K562 (cell line): Measurements from ENCODE around the gene IL1B. TPM values are rescaled to one million over a fixed set of nuclear protein-coding genes. Genes with fewer than 3 reads are reported as not detected.

Experiments used
- ATAC-seq: fragments of 200-7000 bp; cut with Tn5 transposase; 3 replicates; pipeline ENCODE4 v1.9.1; 2020; ENCODE audit warnings: moderate library complexity
- BruUV-seq: library from RNA; stranded (reverse); fragments of 400-500 nt; replicated peaks from 2 replicates; lab custom pipeline; 2021; lab: Mats Ljungman, UMichigan
- CTCF ChIA-PET: fragments of 300-600 bp; formaldehyde crosslinking; extraction: SDS; loops from one replicate; lab custom pipeline; 2021; ENCODE audit warnings: low intra/inter-chr PET ratio; lab: Yijun Ruan, JAX
- POLR2A ChIA-PET: fragments of 300-600, 350-650 bp; sonication (Branson Sonifier 250); formaldehyde crosslinking; extraction: SDS; loops from one replicate; lab custom pipeline; 2021; ENCODE audit warnings: antibody characterized with exemption, inconsistent platforms; lab: Yijun Ruan, JAX
- DNase-seq, 4 experiments: peaks; one replicate each; pipeline versions ENCODE4 v3.0.0 to v3.0.0-alpha.2; 2011 to 2018; ENCODE audit warnings: low spot score in 3 of 4, mixed read lengths in 3 of 4; ENCODE audit errors: extremely low read depth in 1 of 4
- FAIRE-seq: peaks from 2 replicates; lab custom pipeline; 2011; peaks lifted over from hg19 to GRCh38; lab: Jason Lieb, UNC
- H2AFZ ChIP-seq: 2 replicates; pipeline ENCODE4 v1.6.0; 2011; ENCODE audit warnings: low read depth, low read length, control low read depth, inconsistent platforms
- H3K27ac ChIP-seq: fragments of 200-600 bp; 3 replicates; pipeline ENCODE4 v1.8.0; 2011; ENCODE audit warnings: low read depth, mild to moderate bottlenecking, control low read depth, inconsistent platforms, low read length, moderate library complexity, mixed read lengths; ENCODE audit errors: extremely low read depth
- H3K27me3 ChIP-seq, 2 experiments: fragments of 300-600 bp in 1 of 2; 2 replicates in 1 of 2; 3 replicates in 1 of 2; pipeline versions ENCODE4 v1.6.0 to v1.8.0; 2011; ENCODE audit warnings: inconsistent platforms in 2 of 2, low read length in 2 of 2, mild to moderate bottlenecking in 1 of 2, mixed read lengths in 1 of 2, moderate library complexity in 1 of 2; ENCODE audit not compliant: control insufficient read depth in 2 of 2, insufficient read depth in 2 of 2
- H3K36me3 ChIP-seq: fragments of 300-600 bp; 3 replicates; pipeline ENCODE4 v1.8.0; 2011; ENCODE audit warnings: mild to moderate bottlenecking, low read length, inconsistent platforms; ENCODE audit not compliant: control insufficient read depth, insufficient read depth
- H3K4me1 ChIP-seq, 2 experiments: fragments of 200-600 bp in 1 of 2; replicated peaks in 1 of 2; 2 replicates in 1 of 2; 3 replicates in 1 of 2; pipeline versions ENCODE4 v1.5.1 to v1.8.0; 2011; ENCODE audit warnings: inconsistent platforms in 2 of 2, low read length in 2 of 2, mild to moderate bottlenecking in 1 of 2, mixed read lengths in 1 of 2, moderate library complexity in 1 of 2; ENCODE audit not compliant: control insufficient read depth in 2 of 2, insufficient read depth in 2 of 2
- H3K4me2 ChIP-seq: 2 replicates; pipeline ENCODE4 v1.6.1; 2011; ENCODE audit warnings: low read length, control low read depth, inconsistent platforms, mixed read lengths; ENCODE audit not compliant: insufficient read depth
- H3K4me3 ChIP-seq: fragments of 200-600 bp; sonication (generic), shearing (Covaris generic); 2 replicates; pipeline ENCODE4 v1.5.1; 2016; ENCODE audit warnings: control low read depth, inconsistent platforms
- H3K79me2 ChIP-seq: fragments of 200-600 bp; 3 replicates; pipeline ENCODE4 v1.8.0; 2011; ENCODE audit warnings: low read length, inconsistent platforms; ENCODE audit not compliant: control insufficient read depth, insufficient read depth
- H3K9ac ChIP-seq, 2 experiments: 2 replicates each; pipeline versions ENCODE4 v1.6.0 to v1.6.1; 2011; ENCODE audit warnings: low read depth in 2 of 2, low read length in 2 of 2, control low read depth in 1 of 2, inconsistent platforms in 1 of 2, mild to moderate bottlenecking in 1 of 2, mixed read lengths in 1 of 2; ENCODE audit not compliant: insufficient read depth in 1 of 2
- H3K9me1 ChIP-seq: one replicate; pipeline ENCODE4 v1.6.0; 2011; ENCODE audit warnings: inconsistent platforms, mild to moderate bottlenecking, low read length, moderate library complexity; ENCODE audit not compliant: control insufficient read depth, insufficient read depth
- H3K9me3 ChIP-seq: replicated peaks from 2 replicates; pipeline ENCODE4 v1.5.1; 2011; ENCODE audit warnings: low read depth, low read length, inconsistent platforms; ENCODE audit not compliant: control insufficient read depth, insufficient read depth
- H4K20me1 ChIP-seq: replicated peaks from 2 replicates; pipeline ENCODE4 v1.6.1; 2011; ENCODE audit warnings: low read length, inconsistent platforms, mixed read lengths; ENCODE audit not compliant: control insufficient read depth, insufficient read depth
- CBFB ChIP-seq: sonication (generic); formaldehyde crosslinking; IDR thresholded peaks from 2 replicates; pipeline ENCODE4 v1.4.0; 2020; ENCODE audit warnings: mild to moderate bottlenecking, missing genetic modification reagents
- NFATC3 ChIP-seq: fragments of 450-650 bp; IDR thresholded peaks from 2 replicates; pipeline ENCODE4 v1.6.1; 2017; ENCODE audit warnings: mild to moderate bottlenecking
- PHF21A ChIP-seq: fragments of 450-650 bp; IDR thresholded peaks from 2 replicates; pipeline ENCODE4 v1.6.1; 2017; ENCODE audit warnings: low read depth, borderline replicate concordance
- PHTF2 ChIP-seq: fragments of 250-450 bp; sonication (Bioruptor Pico); IDR thresholded peaks from 2 replicates; pipeline ENCODE4 v1.5.0; 2021; ENCODE audit warnings: mild to moderate bottlenecking
- REST ChIP-seq, 2 experiments: fragments of 450-650 bp; formaldehyde crosslinking in 1 of 2; IDR thresholded peaks; 2 replicates each; pipeline versions ENCODE4 v1.4.0 to v1.6.1; 2014 to 2020; ENCODE audit warnings: mild to moderate bottlenecking in 2 of 2, borderline replicate concordance in 1 of 2, low read depth in 1 of 2
- RNF2 ChIP-seq: sonication (generic); IDR thresholded peaks from 2 replicates; pipeline ENCODE4 v1.6.1; 2016
- SP2 ChIP-seq: IDR thresholded peaks from 2 replicates; pipeline ENCODE4 v1.6.1; 2011; ENCODE audit warnings: mild to moderate bottlenecking, low read depth, low read length, moderate library complexity; ENCODE audit not compliant: poor library complexity, severe bottlenecking; ENCODE audit errors: extremely low read depth
- ZNF785 ChIP-seq: fragments of 250-450 bp; sonication (Bioruptor Pico); IDR thresholded peaks from 2 replicates; pipeline ENCODE4 v1.4.0; 2020; ENCODE audit warnings: mild to moderate bottlenecking
- WGBS: fragments of 100-300 bp; shearing (Covaris generic); methylation state at CpG from one replicate; pipeline ENCODE4 v1.1.6; 2016; ENCODE audit warnings: low coverage, mixed read lengths; ENCODE audit not compliant: insufficient coverage; ENCODE audit errors: missing lambda C conversion rate; 5-methylcytosine and 5-hydroxymethylcytosine counted together
- in situ Hi-C: fragments of 300-500 bp; cut with MboI; formaldehyde crosslinking; loops from 4 replicates; pipeline ENCODE4 v1.15.0; 2018; ENCODE audit warnings: inconsistent platforms, mixed read lengths
- intact Hi-C: fragments of 100-400 bp; cut with micrococcal nuclease; formaldehyde crosslinking; loops from 2 replicates; pipeline ENCODE4 v1.14.2; 2022
- polyA plus RNA-seq, 8 experiments: library from polyadenylated mRNA; depleted of rRNA in 4 of 8; stranded (reverse) in 5 of 8; unstranded in 3 of 8; fragments of >200 nt; fragmentation: Nextera tagmentation in 2 of 8; fragmentation: Illumina TruSeq in 1 of 8; extraction: Ambion mirVana in 2 of 8; extraction: Trizol in 1 of 8; gene quantifications; 2 replicates each; pipeline versions ENCODE4 v1.2.1 to v1.2.3, GENCODE V29; 2011 to 2014; ENCODE audit warnings: inconsistent platforms in 1 of 8, missing spikeins in 1 of 8
- total RNA-seq, 7 experiments: library from RNA; depleted of rRNA in 6 of 7; stranded (reverse); fragments of >200 nt in 6 of 7; fragmentation: Illumina TruSeq in 2 of 7; extraction: Trizol in 2 of 7; gene quantifications; 2 replicates each; pipeline versions ENCODE4 v1.2.1 to v1.2.3, GENCODE V29; 2011 to 2021; ENCODE audit warnings: low replicate concordance in 1 of 7

The IL1B gene
- total and polyA plus RNA-seq, 9 of the 15 experiments (the other 6 are each of a cell fraction or from before 2014, with no cell fraction given): 0.29 TPM; not detected in 8

GRCh38 chr2:112876971-112877361 is 40.4 kb upstream of the IL1B start:
- FAIRE-seq (no peak), DNase-seq (no peak), ATAC-seq (no peak)
- Histone ChIP-seq H3K36me3 (no peaks in the 10 kb centered on the region), H3K4me3 (no peak overlapping the region), H3K9me3 (no peaks in the 10 kb centered on the region), H3K4me2 (no peak overlapping the region), H3K27ac (no peak overlapping the region), H3K9me1 (no peaks in the 10 kb centered on the region), H3K79me2 (no peaks in the 10 kb centered on the region), H4K20me1 (no peaks in the 10 kb centered on the region), H3K9ac (no peak overlapping the region), H2AFZ (no peak overlapping the region), H3K4me1 (peaks cover 0 to 9% of the 10 kb centered on the region in 2 experiments; a peak in 3 of 5 replicates), H3K27me3 (peaks cover 0 to 14% of the 10 kb centered on the region in 2 experiments; a peak in 1 of 5 replicates)
- TF ChIP-seq PHF21A (no peak), CBFB (CRISPR knock-in tag) (no peak), SP2 (no peak), NFATC3 (no peak), ZNF785 (CRISPR knock-in tag) (no peak), RNF2 (no peak), PHTF2 (CRISPR knock-in tag) (no peak), REST (IDR thresholded peaks at IDR 0.05; ENCODE audit: borderline replicate concordance) (no peak), REST (CRISPR knock-in tag; IDR thresholded peaks at IDR 0.05; ENCODE audit: low read depth) (no peak)
- WGBS: 15% methylated on average over 4 of the region's 4 CpGs
- no TSS peak for BruUV-seq
- ChIA-PET POLR2A (interaction anchor here (0.9 kb wide), 1 partner anchor 213 kb away, joined by 4 read pairs; no protein-coding TSS in a partner anchor), CTCF (no interaction called here)
- in situ Hi-C loops: loop anchor here (5.0 to 25.0 kb wide), 2 partner anchors 125 to 265 kb away; no protein-coding TSS in a partner anchor
- intact Hi-C loops: no loop called here
